Right forelimb (tissue), 1 donor: Measurements from ENCODE around the gene RHCE.
"Not testable (repeated sequence)": the region's sequence is repeated elsewhere in the genome, so short reads cannot be mapped to it uniquely, and the experiment has no call there.

Experiments
- DNase-seq: peaks from one replicate; pipeline ENCODE4 v3.0.0-alpha.2; 2018

Gene RHCE

GRCh38 chr1:25432749-25433388 is 12.2 kb upstream of the RHCE start:
- no peak for DNase-seq

DNA sequence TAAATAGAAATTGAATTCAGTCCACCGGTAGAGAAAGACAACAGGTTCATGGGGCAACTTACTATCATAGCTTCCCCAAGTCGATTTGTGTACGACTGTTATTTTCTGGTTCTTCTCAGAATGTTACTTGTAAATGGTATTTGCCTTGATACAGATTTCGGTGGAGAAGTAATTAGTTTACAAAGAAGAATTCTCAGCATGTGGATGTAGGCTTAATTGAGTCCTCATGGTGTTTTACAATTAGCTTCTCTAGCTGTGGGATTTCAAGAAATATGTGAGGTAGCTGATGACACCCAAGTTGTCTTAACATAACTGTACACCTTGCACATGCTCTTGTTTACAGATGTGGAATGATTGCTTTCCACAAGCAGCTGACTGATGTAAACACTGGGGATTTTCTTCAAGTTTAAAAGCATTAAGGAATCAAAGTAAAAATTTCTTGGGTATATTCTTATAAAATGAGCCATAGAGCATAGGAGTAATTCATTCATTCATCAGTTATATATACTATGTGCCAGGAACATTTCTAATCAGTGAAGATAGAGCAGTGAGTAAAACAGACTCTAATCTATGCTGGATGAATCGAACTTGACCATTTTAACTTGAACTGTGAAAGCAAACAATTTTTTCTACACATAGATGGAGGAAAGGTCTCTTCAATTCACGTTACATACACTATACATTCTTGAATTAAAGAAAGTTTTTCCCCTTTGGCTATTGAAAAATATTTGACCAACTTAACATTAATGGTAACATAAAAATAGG is 11.5 kb upstream of the RHCE start:
- DNase-seq = no peak

- no peak for DNase-seq
Measured at GRCh38 chr1:25430967-25431881, 10.6 kb upstream of the RHCE start.

DNA sequence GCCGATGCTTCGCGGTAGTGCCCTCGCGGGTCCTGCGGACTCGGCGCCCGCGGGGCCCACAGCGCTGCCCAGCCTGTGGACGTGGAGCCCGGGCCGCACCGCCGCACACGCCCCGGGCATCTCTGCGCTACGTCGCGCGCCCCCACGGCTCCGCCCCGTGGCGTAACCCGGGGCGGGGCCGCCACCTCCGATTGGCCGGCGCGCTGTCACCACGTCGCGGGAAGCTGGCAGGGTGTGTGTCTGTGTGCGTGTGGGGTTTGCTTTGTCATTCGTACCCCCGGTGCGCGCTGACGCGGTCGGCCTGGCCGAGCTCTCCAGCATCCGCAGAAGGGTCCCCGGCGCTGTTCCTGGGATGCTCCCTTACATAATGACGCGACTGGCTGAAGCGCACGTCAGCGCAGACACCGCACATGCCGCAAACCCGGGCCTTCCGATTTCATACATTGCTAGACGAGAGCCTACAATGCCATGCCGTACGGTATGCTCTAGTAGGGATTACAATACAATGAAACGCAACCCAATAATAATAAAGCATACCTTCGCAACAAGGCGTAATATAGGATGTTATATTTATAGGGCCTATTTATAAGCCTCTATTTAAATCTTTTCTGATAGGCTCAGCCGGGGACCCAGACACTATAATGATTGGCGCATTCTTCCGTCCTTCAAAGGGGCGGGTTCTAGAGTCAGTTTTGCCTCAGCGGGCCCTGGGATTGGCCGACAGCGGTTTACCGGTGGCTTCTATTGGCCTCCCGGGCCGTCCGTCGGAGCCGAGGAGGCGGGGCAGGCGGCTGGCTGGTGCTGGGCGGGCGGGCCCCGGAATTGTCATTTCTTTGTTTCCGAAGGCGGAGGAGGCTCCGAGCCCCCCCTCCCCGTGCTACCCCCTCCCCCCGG is 9.7 kb upstream of the RHCE start, which contains the start of gene MACO1:
MACO1 (plus strand) TSS at position 825 of the 894 bp plus-strand sequence. CDS start 202 bp downstream, outside the sequence.
- peak; percentile 99 for DNase-seq

DNA sequence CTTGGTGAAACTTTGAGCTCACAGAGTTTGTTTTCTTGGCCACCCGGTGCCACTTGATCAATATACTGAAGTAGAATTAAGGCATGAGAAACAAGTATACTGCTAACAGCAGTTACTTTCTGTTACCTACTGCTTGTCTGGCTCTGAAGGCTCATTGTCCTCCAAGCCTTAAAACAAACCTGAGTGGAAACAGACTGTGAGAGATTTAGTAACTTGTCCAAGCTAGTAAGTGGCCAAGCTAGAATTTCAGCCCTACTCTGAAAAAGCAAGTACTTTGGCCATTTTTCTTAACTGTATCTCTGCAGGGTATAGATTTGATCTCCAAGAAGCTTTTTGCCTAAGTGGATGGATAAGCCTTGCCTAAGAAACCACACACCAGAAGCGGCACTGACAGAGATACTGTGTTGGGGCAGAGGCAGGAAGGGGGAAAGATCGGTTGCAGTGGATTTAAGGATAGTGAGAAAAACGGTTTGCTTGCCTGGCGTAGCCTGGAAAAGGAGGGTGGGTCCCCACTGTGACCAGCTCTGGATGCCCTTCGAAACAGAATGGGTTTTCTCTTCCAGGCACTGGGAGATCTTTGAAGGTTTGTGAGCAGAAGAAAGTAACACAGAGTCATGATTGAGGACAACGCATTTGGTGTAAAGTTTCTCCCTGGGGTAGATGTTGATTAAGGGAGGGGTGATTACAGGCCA is 8.0 kb upstream of the RHCE start:
- no peak for DNase-seq

GRCh38 chr1:25427696-25428095 is 7.1 kb upstream of the RHCE start:
- no peak for DNase-seq

DNA sequence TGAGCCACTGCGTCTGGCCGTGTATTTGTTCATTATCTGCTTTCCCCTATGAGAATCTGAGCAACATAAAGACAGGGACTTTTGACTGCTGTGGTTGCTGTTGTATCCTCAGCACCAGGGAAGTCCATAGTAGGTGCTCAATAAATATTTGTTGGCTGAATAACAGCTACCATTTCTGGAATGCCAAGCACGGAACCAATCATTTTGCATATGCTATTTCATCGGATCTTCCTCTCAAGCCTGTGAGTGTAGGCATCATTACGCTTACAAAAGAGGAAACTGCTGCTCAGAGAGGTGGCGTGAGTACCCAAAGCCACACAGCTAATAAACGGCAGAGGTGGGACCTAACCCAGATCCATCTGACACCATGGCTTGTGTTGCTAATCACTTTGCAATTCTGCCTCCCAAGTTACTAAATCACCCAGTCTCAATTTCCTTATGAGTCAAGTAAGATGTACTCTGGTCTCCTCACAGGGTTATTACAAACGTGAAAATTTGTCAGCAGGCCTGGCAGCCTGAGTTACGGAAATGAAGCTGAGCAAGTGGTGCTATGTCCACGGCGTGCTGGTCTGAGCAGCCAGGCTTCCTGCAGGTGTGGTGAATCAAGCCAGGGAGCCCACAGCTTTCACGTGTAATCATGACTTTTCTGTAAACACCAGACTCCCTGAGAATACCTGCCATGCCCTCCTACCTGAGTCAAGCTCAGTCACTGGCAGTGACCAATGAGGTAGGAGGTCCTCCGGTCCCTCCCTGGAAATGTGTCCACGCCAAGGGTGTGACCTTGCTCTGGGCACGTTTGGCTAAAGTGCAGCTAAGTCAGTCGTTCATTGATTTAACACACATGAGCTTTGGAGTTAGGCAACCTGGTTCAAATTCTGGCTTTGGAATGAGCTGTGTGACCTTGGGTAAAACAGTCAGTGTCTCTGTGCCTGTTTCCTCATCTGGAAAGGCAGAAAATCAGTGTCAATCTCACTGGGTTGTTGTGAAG is 4.8 kb upstream of the RHCE start:
- DNase-seq = no peak

- not testable (repeated sequence) for DNase-seq
Measured at GRCh38 chr1:25423206-25423605, 2.6 kb upstream of the RHCE start.

GRCh38 chr1:25419339-25419738 is 1.3 kb downstream of the RHCE start:
- not testable (repeated sequence) for DNase-seq

GRCh38 chr1:25417280-25417679 is 3.3 kb downstream of the RHCE start:
- DNase-seq = not testable (repeated sequence)

DNA sequence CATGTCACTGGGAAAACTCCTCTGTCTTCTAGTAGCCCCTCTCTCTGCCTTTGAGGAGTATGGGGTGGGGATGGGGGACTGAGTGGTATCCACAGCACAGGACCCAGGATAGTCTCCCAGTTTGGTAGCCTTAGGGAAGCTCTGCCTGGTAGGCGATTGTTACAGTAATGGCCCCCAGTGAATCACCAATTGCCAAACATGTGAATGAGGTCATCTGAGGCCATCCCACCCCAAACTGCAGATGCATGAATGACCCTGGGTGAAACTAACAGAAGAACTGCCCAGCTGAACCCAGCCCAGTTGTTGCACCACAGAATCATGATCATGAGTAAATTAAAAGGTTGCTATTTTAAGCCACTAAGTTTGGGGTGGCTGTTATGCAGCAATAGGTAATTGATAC is 6.0 kb downstream of the RHCE start:
- not testable (repeated sequence) for DNase-seq

DNA sequence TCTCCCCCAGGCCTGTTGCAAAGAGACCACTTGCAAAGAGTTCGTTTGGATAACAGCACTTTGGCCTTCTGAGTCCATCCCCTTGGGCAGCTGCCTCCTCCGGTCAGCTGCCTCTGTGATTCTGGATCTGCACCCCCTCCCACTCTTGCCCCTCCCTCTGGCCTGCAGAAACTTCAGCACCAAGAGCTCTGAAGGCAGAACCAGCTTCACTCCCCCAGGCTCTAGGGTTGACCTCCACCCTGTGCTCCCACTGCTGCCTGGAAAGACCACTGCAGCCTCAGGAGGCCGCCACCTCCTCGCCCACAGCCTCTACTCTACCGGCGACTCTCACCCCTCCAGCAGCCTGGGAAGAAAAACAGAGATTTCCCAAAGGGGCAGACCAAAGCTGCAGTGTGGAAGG is 6.5 kb downstream of the RHCE start:
- not testable (repeated sequence) for DNase-seq

DNA sequence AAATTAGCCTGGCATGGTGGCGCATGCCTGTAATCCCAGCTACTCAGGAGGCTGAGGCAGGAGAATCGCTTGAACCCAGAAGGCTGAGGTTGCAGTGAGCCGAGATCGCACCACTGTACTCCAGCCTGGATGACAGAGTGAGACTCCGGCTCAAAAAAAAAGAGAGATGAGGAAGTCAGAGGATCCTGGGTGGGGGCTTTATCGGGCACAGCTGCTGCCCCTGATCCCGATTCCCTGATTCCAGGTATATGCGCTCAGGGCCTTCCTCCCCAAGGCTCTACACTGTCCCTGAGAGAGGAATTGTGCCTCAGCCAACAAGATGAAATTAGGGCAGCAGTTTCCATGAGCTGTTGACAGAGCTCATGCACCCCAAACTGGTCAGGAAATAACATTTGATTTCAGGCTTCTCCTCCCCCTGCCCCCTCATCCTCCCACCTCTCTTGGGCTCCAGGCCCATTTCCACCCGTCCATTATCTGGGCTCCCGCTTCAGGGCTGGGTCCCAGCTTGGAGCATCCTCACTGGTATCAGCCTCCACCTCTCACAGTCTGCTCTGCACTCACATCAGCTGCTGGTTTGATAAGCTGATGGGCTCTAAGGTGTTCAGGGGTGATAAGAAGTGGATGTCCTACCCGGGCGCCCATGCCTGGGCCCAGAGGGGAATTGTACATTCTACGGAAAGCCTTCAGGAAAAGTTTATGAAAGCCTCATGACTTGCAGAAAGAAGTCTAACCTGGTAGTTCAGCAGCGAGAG is 7.6 kb downstream of the RHCE start:
- not testable (repeated sequence) for DNase-seq

GRCh38 chr1:25409641-25410427 is 10.8 kb downstream of the RHCE start:
- not testable (repeated sequence) for DNase-seq

DNA sequence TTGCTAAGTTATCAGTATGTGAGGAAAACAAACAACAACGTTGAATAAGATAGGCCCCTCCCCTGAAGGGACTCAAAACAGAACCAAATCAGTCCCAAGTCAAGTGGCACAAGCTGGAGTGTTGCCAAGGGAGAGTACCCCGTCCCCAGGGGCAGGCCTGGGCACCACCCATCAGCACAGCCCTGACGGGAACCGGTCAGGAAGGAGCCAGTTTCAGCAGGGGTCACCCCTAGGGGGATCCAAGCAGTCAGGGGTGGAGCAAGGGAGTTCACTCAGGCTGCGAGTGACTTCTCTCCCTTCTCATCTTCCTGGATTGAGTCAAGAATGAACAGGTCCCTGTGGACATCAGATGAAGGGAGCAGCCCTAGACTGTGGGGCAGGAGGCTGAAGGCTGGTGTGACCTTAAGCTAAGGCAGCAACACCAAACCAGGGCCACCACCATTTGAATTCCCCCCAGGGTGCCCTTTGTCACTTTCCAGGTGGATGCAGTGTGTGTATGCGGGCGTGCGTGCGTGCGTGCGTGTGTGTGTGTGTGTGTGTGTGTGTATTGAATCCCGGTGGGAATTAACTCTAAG is 14.8 kb downstream of the RHCE start:
- DNase-seq = not testable (repeated sequence)

DNA sequence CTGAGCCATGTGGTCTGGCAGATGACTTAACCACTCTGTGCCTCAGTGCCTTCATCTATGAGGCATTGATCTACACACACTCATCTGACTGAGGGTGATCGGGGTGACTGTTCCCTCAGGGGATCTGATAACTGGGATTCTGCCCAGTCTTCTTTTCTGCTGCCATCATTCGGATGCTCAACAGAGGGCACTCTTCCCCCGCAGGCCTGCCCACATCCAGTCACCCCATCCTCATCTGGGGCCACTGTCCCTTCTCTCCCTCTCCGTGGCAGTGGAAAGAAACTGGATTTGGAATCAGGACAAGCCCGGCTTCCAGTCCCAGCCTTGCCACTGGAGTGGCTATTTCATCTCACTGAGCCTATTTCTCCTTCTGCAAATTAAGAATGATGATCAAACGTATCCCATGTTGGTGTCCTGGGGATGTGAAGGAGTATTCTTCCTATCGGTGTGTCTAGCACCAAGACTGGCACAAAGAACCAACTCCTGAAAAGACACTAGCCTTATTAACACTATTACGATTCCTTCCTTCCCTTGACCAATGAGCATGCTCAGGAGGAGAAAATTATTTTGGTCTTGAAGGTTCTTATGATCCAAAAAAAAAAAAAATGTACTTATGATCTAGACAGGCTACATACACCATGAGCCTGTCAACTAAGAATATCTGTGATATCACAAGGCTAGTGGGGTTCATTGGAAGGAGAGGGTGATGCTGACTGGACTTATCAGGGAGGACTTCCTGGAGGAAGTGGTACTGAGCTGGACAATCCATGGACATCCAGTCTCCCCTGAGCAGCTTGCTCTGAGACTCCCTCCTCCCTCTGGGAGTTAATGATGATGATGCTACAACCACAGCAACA is 17.4 kb downstream of the RHCE start:
- DNase-seq = not testable (repeated sequence)

DNA sequence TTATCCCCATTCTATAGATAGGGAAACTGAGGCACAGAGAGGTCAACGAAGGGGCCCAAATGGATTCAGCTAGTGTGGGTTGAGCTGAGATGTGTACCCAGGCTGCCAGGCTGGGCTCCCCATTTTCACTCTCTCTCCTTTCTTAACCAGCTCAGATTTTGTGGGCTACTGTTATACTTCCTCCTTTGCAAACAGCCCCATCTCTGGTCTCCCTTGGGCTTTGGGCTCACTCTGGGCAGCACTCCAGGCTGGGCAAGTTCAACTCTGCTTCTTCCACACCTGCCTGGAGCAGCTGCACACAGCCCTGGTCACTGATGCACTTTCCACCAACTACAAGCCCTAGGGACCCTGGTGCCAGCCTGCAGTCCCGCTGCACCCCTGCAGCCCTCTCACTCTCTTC is 22.5 kb downstream of the RHCE start:
- DNase-seq = not testable (repeated sequence)
